Aorta (tissue), 5 donors: ENCODE data around the gene SLC22A16. TPM values are rescaled to one million over a fixed set of nuclear protein-coding genes. Genes with fewer than 3 reads are reported as not detected.

Experiments
- ATAC-seq: fragments of 200-7000 bp; cut with Tn5 transposase; one replicate; pipeline ENCODE4 v1.9.1; 2022; ENCODE audit warnings: moderate library complexity; ENCODE audit not compliant: low FRiP score
- DNase-seq, 2 donors: peaks; one replicate each; pipeline ENCODE4 v3.0.0-alpha.2; 2020
- H3K27ac ChIP-seq, 2 donors: one replicate each; pipeline ENCODE4 v1.5.1; 2013; ENCODE audit warnings: low read length in 2 of 2, mild to moderate bottlenecking in 2 of 2, moderate library complexity in 2 of 2, control low read depth in 1 of 2, inconsistent platforms in 1 of 2, low read depth in 1 of 2
- H3K27me3 ChIP-seq, 2 donors: one replicate each; pipeline ENCODE4 v1.6.1; 2013; ENCODE audit warnings: control low read depth in 1 of 2, low read length in 1 of 2, mild to moderate bottlenecking in 1 of 2, moderate library complexity in 1 of 2; ENCODE audit not compliant: insufficient read depth in 2 of 2, control insufficient read depth in 1 of 2
- H3K36me3 ChIP-seq, 2 donors: one replicate each; pipeline ENCODE4 v1.6.1; 2013; ENCODE audit warnings: control low read depth in 1 of 2, low read length in 1 of 2, mild to moderate bottlenecking in 1 of 2; ENCODE audit not compliant: insufficient read depth in 2 of 2, control insufficient read depth in 1 of 2
- H3K4me1 ChIP-seq, 2 donors: one replicate each; pipeline ENCODE4 v1.6.1; 2013; ENCODE audit warnings: low read length in 2 of 2, control low read depth in 1 of 2, mild to moderate bottlenecking in 1 of 2, moderate library complexity in 1 of 2; ENCODE audit not compliant: insufficient read depth in 2 of 2, control insufficient read depth in 1 of 2
- H3K4me3 ChIP-seq, 2 donors: one replicate each; pipeline ENCODE4 v1.5.1; 2013; ENCODE audit warnings: low read length in 2 of 2, control low read depth in 1 of 2, mild to moderate bottlenecking in 1 of 2
- H3K9me3 ChIP-seq: one replicate; pipeline ENCODE4 v1.6.1; 2013; ENCODE audit warnings: mild to moderate bottlenecking, low read length; ENCODE audit not compliant: control insufficient read depth
- WGBS, 2 donors: extraction: QIAGEN DNeasy Blood & Tissue Kit; methylation state at CpG; one replicate each; pipeline ENCODE4 v1.1.7; 2013; 5-methylcytosine and 5-hydroxymethylcytosine counted together
- intact Hi-C, 2 donors: fragments of 100-400 bp; cut with DNase I; formaldehyde crosslinking; loops; one replicate each; pipeline versions ENCODE4 v1.14.2 to v1.15.0; 2022
- polyA plus RNA-seq, 2 donors: library from polyadenylated mRNA; stranded (reverse); fragments of 200-250 nt; gene quantifications; one replicate each; pipeline ENCODE4 v1.2.3, GENCODE V29; 2013
- total RNA-seq, 2 donors: library from RNA; stranded (reverse); fragmentation: NEBNext Ultra II Directional; extraction: Animal tissue kit (Norgen Biotek cat#: 25700); gene quantifications; one replicate each; pipeline ENCODE4 v1.2.1, GENCODE V29; 2021
- donor health status: healthy with polysubstance abuse.
- donor health status: Bipolar disorder and iron deficiency.
- donor health status: DM: no; HTN: no; CAD: no.
- donor health status: DM: no; HTN: no; CAD: no.
- donor health status: DM: yes; HTN: yes; CAD: no.

SLC22A16 gene
- total and polyA plus RNA-seq, 4 donors = 0.38 to 0.69 (median 0.55) TPM; not detected in 1

GRCh38 chr6:110422444-110422822 is 54.0 kb downstream of the SLC22A16 start:
- no peak overlapping the region for H3K4me3 ChIP-seq
- no peaks in the 10 kb centered on the region for H3K9me3 ChIP-seq
- ATAC-seq (no peak), DNase-seq (no peak)
- H3K27me3 ChIP-seq = no peaks in the 10 kb centered on the region
- H3K36me3 ChIP-seq = no peaks in the 10 kb centered on the region
- no peak overlapping the region for H3K27ac ChIP-seq
- H3K4me1 ChIP-seq = no peaks in the 10 kb centered on the region
- intact Hi-C loops = no loop called here

DNA sequence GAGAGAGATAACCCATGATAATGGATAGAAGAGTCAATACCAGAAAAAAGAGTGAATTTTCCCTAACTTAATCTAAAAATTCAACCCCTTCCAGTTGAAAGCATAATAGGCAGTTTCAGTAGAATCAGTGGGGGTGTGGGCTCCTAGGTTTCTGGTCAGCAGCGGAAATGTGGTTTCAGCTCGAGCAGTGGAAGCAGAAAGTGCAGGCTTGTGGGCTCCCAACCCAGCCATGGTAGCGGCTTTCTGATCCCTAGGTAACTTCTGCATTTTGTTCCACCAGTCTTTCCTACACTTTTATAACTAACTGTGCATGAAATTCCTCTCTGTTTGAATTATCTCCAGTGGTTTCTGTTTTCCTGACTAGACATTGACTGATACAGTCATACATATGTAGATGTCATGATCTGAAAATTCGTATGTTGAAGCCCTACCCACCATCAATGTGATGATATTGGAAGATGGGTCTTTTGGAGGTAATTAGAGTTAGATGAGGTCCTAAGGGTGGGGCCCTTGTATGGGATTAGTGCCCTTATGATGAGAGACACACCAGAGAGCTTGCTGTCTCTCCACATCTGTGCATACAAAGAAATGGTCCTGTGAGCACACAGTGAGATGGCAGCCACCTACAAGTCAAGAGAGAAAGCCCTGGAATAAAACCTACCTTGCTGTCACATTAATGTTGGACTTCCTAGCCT is 54.5 kb downstream of the SLC22A16 start:
- 79 to 90% methylated on average over 4 of the region's 4 CpGs for WGBS, 2 donors
- no peak overlapping the region for H3K27ac ChIP-seq
- DNase-seq (no peak), ATAC-seq (no peak)
- H3K27me3 ChIP-seq = no peaks in the 10 kb centered on the region
- no peaks in the 10 kb centered on the region for H3K9me3 ChIP-seq
- H3K4me1 ChIP-seq = no peaks in the 10 kb centered on the region
- no peak overlapping the region for H3K4me3 ChIP-seq
- no peaks in the 10 kb centered on the region for H3K36me3 ChIP-seq
- intact Hi-C loops = no loop called here

DNA sequence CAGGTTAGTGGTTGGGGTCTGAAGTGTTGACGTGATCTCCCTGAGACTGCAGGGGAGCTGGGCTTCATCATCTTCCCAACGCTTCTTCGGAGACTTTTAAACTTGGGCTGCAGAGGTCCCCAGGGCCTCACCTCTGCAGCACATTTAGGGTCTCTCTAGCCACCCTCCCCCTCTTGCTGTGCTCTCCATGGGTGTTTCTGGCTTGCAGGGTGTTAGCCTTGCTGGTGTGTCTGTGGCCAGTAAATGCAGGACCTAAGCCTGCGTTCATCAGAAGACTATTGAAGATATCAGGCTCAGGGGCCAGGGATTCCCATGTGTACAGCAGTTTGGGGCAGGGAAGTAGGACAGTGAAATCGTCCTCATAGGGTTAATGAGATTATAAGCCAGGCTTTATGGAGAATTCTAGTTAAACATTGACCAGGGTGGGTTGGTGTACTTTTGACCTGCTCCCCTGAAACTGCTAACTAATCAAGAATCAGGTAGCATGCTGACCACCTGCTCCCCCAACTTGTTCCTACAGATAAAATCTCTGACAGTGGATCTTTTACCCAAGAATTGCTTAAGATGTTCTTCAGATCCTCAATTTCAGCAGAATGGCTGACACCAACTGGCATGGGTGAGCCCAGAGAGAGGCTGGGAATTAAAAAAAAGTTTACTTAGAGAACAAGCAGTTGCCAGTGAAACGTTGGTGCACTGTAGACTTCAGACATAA is 57.2 kb downstream of the SLC22A16 start:
- intact Hi-C loops = no loop called here
- WGBS, 2 donors = 71 to 73% methylated on average over 6 of the region's 6 CpGs
- no peaks in the 10 kb centered on the region for H3K27me3 ChIP-seq
- ATAC-seq = no peak
- H3K36me3 ChIP-seq = no peaks in the 10 kb centered on the region
- DNase-seq = no peak
- no peak overlapping the region for H3K27ac ChIP-seq
- no peaks in the 10 kb centered on the region for H3K9me3 ChIP-seq
- H3K4me3 ChIP-seq = no peak overlapping the region
- H3K4me1 ChIP-seq = no peaks in the 10 kb centered on the region

DNA sequence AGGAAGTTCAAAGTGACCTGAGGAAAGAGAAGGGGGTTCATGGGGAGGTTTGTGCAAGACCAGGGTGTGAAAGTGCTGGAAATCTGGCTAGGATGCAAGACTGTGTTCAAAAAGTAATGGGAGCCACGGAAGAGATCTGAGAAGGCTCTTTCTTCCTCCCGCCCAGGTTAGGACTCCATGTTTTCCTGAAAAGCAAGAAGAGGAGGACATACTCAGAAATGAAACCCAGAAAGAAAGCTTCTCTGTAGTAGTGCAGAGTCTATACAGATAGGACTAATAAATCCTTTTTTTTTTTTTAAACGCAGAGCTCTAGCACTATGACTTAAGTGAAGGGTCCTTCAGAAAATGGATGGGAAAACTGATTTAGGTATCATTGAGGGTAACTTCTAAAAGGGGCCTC is 57.8 kb downstream of the SLC22A16 start:
- H3K4me1 ChIP-seq = no peaks in the 10 kb centered on the region
- no peaks in the 10 kb centered on the region for H3K36me3 ChIP-seq
- H3K4me3 ChIP-seq = no peak overlapping the region
- intact Hi-C loops = no loop called here
- no peak for DNase-seq
- WGBS, 2 donors = 90 to 94% methylated on average over 3 of the region's 3 CpGs
- H3K27ac ChIP-seq = no peak overlapping the region
- no peak for ATAC-seq
- H3K9me3 ChIP-seq = no peaks in the 10 kb centered on the region
- no peaks in the 10 kb centered on the region for H3K27me3 ChIP-seq

GRCh38 chr6:110415086-110415916 is 61.1 kb downstream of the SLC22A16 start, which contains the start of gene DDO:
TSS of gene DDO (minus strand) at chr6:110415575. CDS start at chr6:110413462, 2,113 bp downstream.
- intact Hi-C loops = no loop called here
- peak; percentile 90 for ATAC-seq
- WGBS, 2 donors = 3 to 6% methylated on average over 12 of the region's 12 CpGs

GRCh38 chr6:110414669-110415068 is 61.7 kb downstream of the SLC22A16 start:
- DNase-seq (no peak), ATAC-seq (no peak)
- no peaks in the 10 kb centered on the region for H3K36me3 ChIP-seq
- H3K4me1 ChIP-seq = no peaks in the 10 kb centered on the region
- H3K27ac ChIP-seq = peak overlapping the region; percentile 58 to 75
- H3K9me3 ChIP-seq = no peaks in the 10 kb centered on the region
- no peak overlapping the region for H3K4me3 ChIP-seq
- WGBS, 2 donors = 19 to 21% methylated on average over 4 of the region's 4 CpGs
- intact Hi-C loops = no loop called here
- H3K27me3 ChIP-seq = no peaks in the 10 kb centered on the region

More at GRCh38 chr6:110415086-110415916, 61.1 kb downstream of the SLC22A16 start, which contains the start of gene DDO:
- Histone ChIP-seq H3K27me3 (no peaks in the 10 kb centered on the region), H3K9me3 (no peaks in the 10 kb centered on the region), H3K4me1 (no peaks in the 10 kb centered on the region), H3K4me3 (peak within 1 kb of the TSS; percentile 1 to 17), H3K27ac (peak within 1 kb of the TSS; percentile 58 to 75), H3K36me3 (no peaks in the 10 kb centered on the region)
- peak; percentile 90 to 93 for DNase-seq

- Histone ChIP-seq H3K27ac (no peak overlapping the region), H3K4me3 (no peak overlapping the region), H3K4me1 (no peaks in the 10 kb centered on the region), H3K36me3 (peaks cover 0 to 2% of the 10 kb centered on the region in 2 donors), H3K9me3 (no peaks in the 10 kb centered on the region), H3K27me3 (no peaks in the 10 kb centered on the region)
- DNase-seq (peak in 1 of 2 donors; percentile 66), ATAC-seq (no peak)
- intact Hi-C loops = no loop called here
- WGBS, 2 donors = 76 to 88% methylated on average over 8 of the region's 8 CpGs
Observed at GRCh38 chr6:110412360-110412759, 64.1 kb downstream of the SLC22A16 start.

GRCh38 chr6:110410511-110410910 is 65.9 kb downstream of the SLC22A16 start:
- Histone ChIP-seq H3K36me3 (peaks cover 0 to 2% of the 10 kb centered on the region in 2 donors), H3K27me3 (no peaks in the 10 kb centered on the region), H3K9me3 (no peaks in the 10 kb centered on the region), H3K4me3 (no peak overlapping the region), H3K4me1 (no peaks in the 10 kb centered on the region), H3K27ac (no peak overlapping the region)
- no peak for DNase-seq
- 67 to 81% methylated on average over 4 of the region's 4 CpGs for WGBS, 2 donors
- no peak for ATAC-seq
- intact Hi-C loops = no loop called here
